GM12878 (cell line): Measurements from ENCODE around the gene FDX2. TPM values are rescaled to one million over a fixed set of nuclear protein-coding genes. Genes with fewer than 3 reads are reported as not detected.

Experiments used
- GATAD2B ChIP-seq: fragments of 450-650 bp; conservative IDR thresholded peaks from 2 replicates; pipeline ENCODE4 v1.6.1; 2017; ENCODE audit warnings: low read depth, mild to moderate bottlenecking, moderate library complexity
- HCFC1 ChIP-seq: fragments of 150-350 bp; IDR thresholded peaks from 2 replicates; pipeline ENCODE4 v1.6.1; 2014; ENCODE audit warnings: low read length
- KDM1A ChIP-seq: fragments of 200-600 bp; sonication (generic); IDR thresholded peaks from 2 replicates; pipeline ENCODE4 v1.6.1; 2016; ENCODE audit warnings: borderline replicate concordance
- MXI1 ChIP-seq: fragments of 150-350 bp; IDR thresholded peaks from 2 replicates; pipeline ENCODE4 v1.6.1; 2011; ENCODE audit warnings: low read depth, mild to moderate bottlenecking, inconsistent platforms, low read length, improper control_type of control experiment
- NFYA ChIP-seq: IDR thresholded peaks from 2 replicates; pipeline ENCODE4 v1.6.1; 2011; ENCODE audit warnings: low read depth, mild to moderate bottlenecking, low read length, improper control_type of control experiment, borderline replicate concordance
- NFYB ChIP-seq: IDR thresholded peaks from 2 replicates; pipeline ENCODE4 v1.6.1; 2011; ENCODE audit warnings: low read depth, mild to moderate bottlenecking, low read length, improper control_type of control experiment, moderate library complexity; ENCODE audit not compliant: insufficient read depth
- PAX5 ChIP-seq: IDR thresholded peaks from 2 replicates; pipeline ENCODE4 v1.6.1; 2011; ENCODE audit warnings: low read depth, low read length, borderline replicate concordance
- POU2F2 ChIP-seq: IDR thresholded peaks from 3 replicates; pipeline ENCODE4 v1.6.1; 2011; ENCODE audit warnings: low read depth, mild to moderate bottlenecking, low read length, borderline replicate concordance
- RB1 ChIP-seq: fragments of 450-650 bp; formaldehyde crosslinking; IDR thresholded peaks from 2 replicates; pipeline ENCODE4 v1.6.1; 2017; ENCODE audit warnings: mild to moderate bottlenecking, borderline replicate concordance
- SPI1 ChIP-seq: IDR thresholded peaks from 2 replicates; pipeline ENCODE4 v1.6.1; 2011; ENCODE audit warnings: low read depth, mild to moderate bottlenecking, low read length, moderate library complexity, borderline replicate concordance; ENCODE audit not compliant: insufficient read depth
- STAT1 ChIP-seq: fragments of 450-650 bp; conservative IDR thresholded peaks from 2 replicates; pipeline ENCODE4 v1.6.1; 2014; ENCODE audit warnings: antibody characterized with exemption, mild to moderate bottlenecking
- ZNF24 ChIP-seq: fragments of 450-650 bp; IDR thresholded peaks from 2 replicates; pipeline ENCODE4 v1.6.1; 2017; ENCODE audit warnings: antibody characterized with exemption, mild to moderate bottlenecking
- ZNF622 ChIP-seq: fragments of 450-650 bp; IDR thresholded peaks from 2 replicates; pipeline ENCODE4 v1.6.1; 2017; ENCODE audit warnings: mild to moderate bottlenecking, inconsistent platforms
- ZZZ3 ChIP-seq: IDR thresholded peaks from 2 replicates; pipeline ENCODE4 v1.6.1; 2011; ENCODE audit warnings: low read depth; ENCODE audit not compliant: control insufficient read depth, insufficient read length
- polyA plus RNA-seq, 11 experiments: library from polyadenylated mRNA; depleted of rRNA in 4 of 11; unstranded in 6 of 11; stranded (reverse) in 5 of 11; fragments of >200 nt; fragmentation: Nextera tagmentation in 4 of 11; fragmentation: Illumina TruSeq in 1 of 11; extraction: Ambion mirVana in 4 of 11; extraction: Trizol in 1 of 11; gene quantifications; 1 replicate in 1 of 11; 2 replicates in 10 of 11; pipeline versions ENCODE4 v1.2.1 to v1.2.3, GENCODE V29; 2011 to 2016; ENCODE audit warnings: inconsistent platforms in 2 of 11, missing spikeins in 2 of 11, low read depth in 1 of 11
- total RNA-seq, 4 experiments: library from RNA; depleted of rRNA in 3 of 4; stranded (reverse); fragments of >200 nt in 3 of 4; fragmentation: Illumina TruSeq in 1 of 4; extraction: Trizol in 1 of 4; gene quantifications; 2 replicates each; pipeline versions ENCODE4 v1.2.1 to v1.2.3, GENCODE V29; 2013 to 2021
- TF ChIP-seq, protein P1 (sequence below): fragments of 150-350 bp; IDR thresholded peaks from 2 replicates; pipeline ENCODE4 v1.6.1; 2014; ENCODE audit warnings: mild to moderate bottlenecking, low read depth, low read length
- TF ChIP-seq, protein P2 (sequence below): fragments of 450-650 bp; IDR thresholded peaks from 2 replicates; pipeline ENCODE4 v1.6.1; 2016; ENCODE audit warnings: mild to moderate bottlenecking

Gene FDX2
- total and polyA plus RNA-seq, 10 of the 15 experiments (the other 5 are each of a cell fraction or from before 2014, with no cell fraction given) = 1.4 to 50.4 (median 24.7) TPM

GRCh38 chr19:10270616-10271394, 45.0 kb downstream of the FDX2 start, which contains the start of gene ICAM1 (continued):
- TF ChIP-seq NFYB (no peak), HCFC1 (0 out of 2 replicates have a peak, but pooled peaks have one; percentile 31), STAT1 (no peak), PAX5 (peak; percentile 61; the same call in 1 of the 2 replicates), NFYA (no peak), KDM1A (no peak), RB1 (peak; percentile 18; the same call in 1 of the 2 replicates), ZNF24 (peak; percentile 90), GATAD2B (0 out of 2 replicates have a peak, but pooled peaks have one; percentile 23), ZZZ3 (no peak), ZNF622 (no peak), SPI1 (no peak), MXI1 (peak; percentile 87), POU2F2 (peak; percentile 97; the same call in 2 of the 3 replicates)
- TF ChIP-seq, protein P1, sequence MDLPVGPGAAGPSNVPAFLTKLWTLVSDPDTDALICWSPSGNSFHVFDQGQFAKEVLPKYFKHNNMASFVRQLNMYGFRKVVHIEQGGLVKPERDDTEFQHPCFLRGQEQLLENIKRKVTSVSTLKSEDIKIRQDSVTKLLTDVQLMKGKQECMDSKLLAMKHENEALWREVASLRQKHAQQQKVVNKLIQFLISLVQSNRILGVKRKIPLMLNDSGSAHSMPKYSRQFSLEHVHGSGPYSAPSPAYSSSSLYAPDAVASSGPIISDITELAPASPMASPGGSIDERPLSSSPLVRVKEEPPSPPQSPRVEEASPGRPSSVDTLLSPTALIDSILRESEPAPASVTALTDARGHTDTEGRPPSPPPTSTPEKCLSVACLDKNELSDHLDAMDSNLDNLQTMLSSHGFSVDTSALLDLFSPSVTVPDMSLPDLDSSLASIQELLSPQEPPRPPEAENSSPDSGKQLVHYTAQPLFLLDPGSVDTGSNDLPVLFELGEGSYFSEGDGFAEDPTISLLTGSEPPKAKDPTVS = no peak
- TF ChIP-seq, protein P2, sequence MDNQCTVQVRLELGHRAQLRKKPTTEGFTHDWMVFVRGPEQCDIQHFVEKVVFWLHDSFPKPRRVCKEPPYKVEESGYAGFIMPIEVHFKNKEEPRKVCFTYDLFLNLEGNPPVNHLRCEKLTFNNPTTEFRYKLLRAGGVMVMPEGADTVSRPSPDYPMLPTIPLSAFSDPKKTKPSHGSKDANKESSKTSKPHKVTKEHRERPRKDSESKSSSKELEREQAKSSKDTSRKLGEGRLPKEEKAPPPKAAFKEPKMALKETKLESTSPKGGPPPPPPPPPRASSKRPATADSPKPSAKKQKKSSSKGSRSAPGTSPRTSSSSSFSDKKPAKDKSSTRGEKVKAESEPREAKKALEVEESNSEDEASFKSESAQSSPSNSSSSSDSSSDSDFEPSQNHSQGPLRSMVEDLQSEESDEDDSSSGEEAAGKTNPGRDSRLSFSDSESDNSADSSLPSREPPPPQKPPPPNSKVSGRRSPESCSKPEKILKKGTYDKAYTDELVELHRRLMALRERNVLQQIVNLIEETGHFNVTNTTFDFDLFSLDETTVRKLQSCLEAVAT = peak; percentile 63
